K562 (cell line): ENCODE measurements around the gene VIPR1. TPM values are rescaled to one million over a fixed set of nuclear protein-coding genes. Genes with fewer than 3 reads are reported as not detected.

Experiments
- ATAC-seq: fragments of 200-7000 bp; cut with Tn5 transposase; 3 replicates; pipeline ENCODE4 v1.9.1; 2020; ENCODE audit warnings: moderate library complexity
- BruUV-seq: library from RNA; stranded (reverse); fragments of 400-500 nt; replicated peaks from 2 replicates; lab custom pipeline; 2021; lab: Mats Ljungman, UMichigan
- CTCF ChIA-PET: fragments of 300-600 bp; formaldehyde crosslinking; extraction: SDS; loops from one replicate; lab custom pipeline; 2021; ENCODE audit warnings: low intra/inter-chr PET ratio; lab: Yijun Ruan, JAX
- POLR2A ChIA-PET: fragments of 300-600, 350-650 bp; sonication (Branson Sonifier 250); formaldehyde crosslinking; extraction: SDS; loops from one replicate; lab custom pipeline; 2021; ENCODE audit warnings: antibody characterized with exemption, inconsistent platforms; lab: Yijun Ruan, JAX
- DNase-seq, 4 experiments: peaks; one replicate each; pipeline versions ENCODE4 v3.0.0 to v3.0.0-alpha.2; 2011 to 2018; ENCODE audit warnings: low spot score in 3 of 4, mixed read lengths in 3 of 4; ENCODE audit errors: extremely low read depth in 1 of 4
- FAIRE-seq: peaks from 2 replicates; lab custom pipeline; 2011; peaks lifted over from hg19 to GRCh38; lab: Jason Lieb, UNC
- H2AFZ ChIP-seq: 2 replicates; pipeline ENCODE4 v1.6.0; 2011; ENCODE audit warnings: low read depth, low read length, control low read depth, inconsistent platforms
- H3K27ac ChIP-seq: fragments of 200-600 bp; 3 replicates; pipeline ENCODE4 v1.8.0; 2011; ENCODE audit warnings: low read depth, mild to moderate bottlenecking, control low read depth, inconsistent platforms, low read length, moderate library complexity, mixed read lengths; ENCODE audit errors: extremely low read depth
- H3K27me3 ChIP-seq, 2 experiments: fragments of 300-600 bp in 1 of 2; 2 replicates in 1 of 2; 3 replicates in 1 of 2; pipeline versions ENCODE4 v1.6.0 to v1.8.0; 2011; ENCODE audit warnings: inconsistent platforms in 2 of 2, low read length in 2 of 2, mild to moderate bottlenecking in 1 of 2, mixed read lengths in 1 of 2, moderate library complexity in 1 of 2; ENCODE audit not compliant: control insufficient read depth in 2 of 2, insufficient read depth in 2 of 2
- H3K36me3 ChIP-seq: fragments of 300-600 bp; 3 replicates; pipeline ENCODE4 v1.8.0; 2011; ENCODE audit warnings: mild to moderate bottlenecking, low read length, inconsistent platforms; ENCODE audit not compliant: control insufficient read depth, insufficient read depth
- H3K4me1 ChIP-seq, 2 experiments: fragments of 200-600 bp in 1 of 2; replicated peaks in 1 of 2; 2 replicates in 1 of 2; 3 replicates in 1 of 2; pipeline versions ENCODE4 v1.5.1 to v1.8.0; 2011; ENCODE audit warnings: inconsistent platforms in 2 of 2, low read length in 2 of 2, mild to moderate bottlenecking in 1 of 2, mixed read lengths in 1 of 2, moderate library complexity in 1 of 2; ENCODE audit not compliant: control insufficient read depth in 2 of 2, insufficient read depth in 2 of 2
- H3K4me2 ChIP-seq: 2 replicates; pipeline ENCODE4 v1.6.1; 2011; ENCODE audit warnings: low read length, control low read depth, inconsistent platforms, mixed read lengths; ENCODE audit not compliant: insufficient read depth
- H3K4me3 ChIP-seq: fragments of 200-600 bp; sonication (generic), shearing (Covaris generic); 2 replicates; pipeline ENCODE4 v1.5.1; 2016; ENCODE audit warnings: control low read depth, inconsistent platforms
- H3K79me2 ChIP-seq: fragments of 200-600 bp; 3 replicates; pipeline ENCODE4 v1.8.0; 2011; ENCODE audit warnings: low read length, inconsistent platforms; ENCODE audit not compliant: control insufficient read depth, insufficient read depth
- H3K9ac ChIP-seq, 2 experiments: 2 replicates each; pipeline versions ENCODE4 v1.6.0 to v1.6.1; 2011; ENCODE audit warnings: low read depth in 2 of 2, low read length in 2 of 2, control low read depth in 1 of 2, inconsistent platforms in 1 of 2, mild to moderate bottlenecking in 1 of 2, mixed read lengths in 1 of 2; ENCODE audit not compliant: insufficient read depth in 1 of 2
- H3K9me1 ChIP-seq: one replicate; pipeline ENCODE4 v1.6.0; 2011; ENCODE audit warnings: inconsistent platforms, mild to moderate bottlenecking, low read length, moderate library complexity; ENCODE audit not compliant: control insufficient read depth, insufficient read depth
- H3K9me3 ChIP-seq: replicated peaks from 2 replicates; pipeline ENCODE4 v1.5.1; 2011; ENCODE audit warnings: low read depth, low read length, inconsistent platforms; ENCODE audit not compliant: control insufficient read depth, insufficient read depth
- H4K20me1 ChIP-seq: replicated peaks from 2 replicates; pipeline ENCODE4 v1.6.1; 2011; ENCODE audit warnings: low read length, inconsistent platforms, mixed read lengths; ENCODE audit not compliant: control insufficient read depth, insufficient read depth
- XRCC3 ChIP-seq: fragments of 450-650 bp; IDR thresholded peaks from 2 replicates; pipeline ENCODE4 v1.6.1; 2017; ENCODE audit warnings: mild to moderate bottlenecking, moderate library complexity
- ZNF224 ChIP-seq: sonication (generic); formaldehyde crosslinking; IDR thresholded peaks from 2 replicates; pipeline ENCODE4 v1.8.0; 2022; ENCODE audit warnings: mild to moderate bottlenecking, missing genetic modification reagents
- ZNF717 ChIP-seq: fragments of 250-450 bp; sonication (Bioruptor Pico); IDR thresholded peaks from 2 replicates; pipeline ENCODE4 v1.5.0; 2021
- WGBS: fragments of 100-300 bp; shearing (Covaris generic); methylation state at CpG from one replicate; pipeline ENCODE4 v1.1.6; 2016; ENCODE audit warnings: low coverage, mixed read lengths; ENCODE audit not compliant: insufficient coverage; ENCODE audit errors: missing lambda C conversion rate; 5-methylcytosine and 5-hydroxymethylcytosine counted together
- in situ Hi-C: fragments of 300-500 bp; cut with MboI; formaldehyde crosslinking; loops from 4 replicates; pipeline ENCODE4 v1.15.0; 2018; ENCODE audit warnings: inconsistent platforms, mixed read lengths
- intact Hi-C: fragments of 100-400 bp; cut with micrococcal nuclease; formaldehyde crosslinking; loops from 2 replicates; pipeline ENCODE4 v1.14.2; 2022
- polyA plus RNA-seq, 8 experiments: library from polyadenylated mRNA; depleted of rRNA in 4 of 8; stranded (reverse) in 5 of 8; unstranded in 3 of 8; fragments of >200 nt; fragmentation: Nextera tagmentation in 2 of 8; fragmentation: Illumina TruSeq in 1 of 8; extraction: Ambion mirVana in 2 of 8; extraction: Trizol in 1 of 8; gene quantifications; 2 replicates each; pipeline versions ENCODE4 v1.2.1 to v1.2.3, GENCODE V29; 2011 to 2014; ENCODE audit warnings: inconsistent platforms in 1 of 8, missing spikeins in 1 of 8
- total RNA-seq, 7 experiments: library from RNA; depleted of rRNA in 6 of 7; stranded (reverse); fragments of >200 nt in 6 of 7; fragmentation: Illumina TruSeq in 2 of 7; extraction: Trizol in 2 of 7; gene quantifications; 2 replicates each; pipeline versions ENCODE4 v1.2.1 to v1.2.3, GENCODE V29; 2011 to 2021; ENCODE audit warnings: low replicate concordance in 1 of 7
- TF ChIP-seq, protein P1 (sequence below): sonication (generic); formaldehyde crosslinking; IDR thresholded peaks from 2 replicates; pipeline ENCODE4 v1.8.1; 2023; ENCODE audit warnings: mild to moderate bottlenecking, missing genetic modification reagents
- TF ChIP-seq, protein P2 (sequence below): fragments of 450-650 bp; IDR thresholded peaks from 2 replicates; pipeline ENCODE4 v1.6.1; 2016
- TF ChIP-seq, protein P3 (sequence below), 2 experiments: IDR thresholded peaks; 2 replicates each; pipeline ENCODE4 v1.6.1; 2011; ENCODE audit warnings: borderline replicate concordance in 1 of 2, control low read depth in 1 of 2, low read depth in 1 of 2, low read length in 1 of 2, mild to moderate bottlenecking in 1 of 2, mixed read lengths in 1 of 2, moderate library complexity in 1 of 2; ENCODE audit not compliant: insufficient read depth in 1 of 2, insufficient read length in 1 of 2, poor library complexity in 1 of 2, severe bottlenecking in 1 of 2; ENCODE audit errors: extremely low read depth in 1 of 2
- TF ChIP-seq, protein P4 (sequence below): fragments of 450-650 bp; IDR thresholded peaks from 2 replicates; pipeline ENCODE4 v1.6.1; 2018; ENCODE audit warnings: mild to moderate bottlenecking, low read depth; ENCODE audit not compliant: partially characterized antibody

Gene VIPR1
- total and polyA plus RNA-seq, 9 of the 15 experiments (the other 6 are each of a cell fraction or from before 2014, with no cell fraction given), result 0.04 to 0.38 (median 0.12) TPM; not detected in 3

DNA sequence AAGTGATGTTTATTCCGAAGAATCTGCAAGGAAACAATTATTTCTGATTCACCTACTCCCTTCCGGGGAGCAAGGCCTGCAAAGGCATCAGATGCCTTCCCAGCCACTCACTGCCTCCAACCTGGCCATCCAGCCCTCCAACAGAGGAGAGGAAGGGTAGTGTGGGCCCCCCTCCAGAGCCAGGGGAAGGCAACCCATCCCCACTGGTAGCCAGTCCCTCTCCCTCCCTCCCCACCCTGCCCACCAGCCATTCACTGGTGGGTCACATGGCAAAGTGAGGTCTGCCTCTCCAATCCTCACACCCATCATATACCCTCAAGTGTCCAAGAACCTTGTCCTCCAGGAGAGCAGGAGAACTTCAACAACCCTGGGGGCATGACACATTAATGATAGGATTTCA is 2.4 kb upstream of the VIPR1 start (continued):
- no peak for TF ChIP-seq XRCC3
- TF ChIP-seq, protein P1, sequence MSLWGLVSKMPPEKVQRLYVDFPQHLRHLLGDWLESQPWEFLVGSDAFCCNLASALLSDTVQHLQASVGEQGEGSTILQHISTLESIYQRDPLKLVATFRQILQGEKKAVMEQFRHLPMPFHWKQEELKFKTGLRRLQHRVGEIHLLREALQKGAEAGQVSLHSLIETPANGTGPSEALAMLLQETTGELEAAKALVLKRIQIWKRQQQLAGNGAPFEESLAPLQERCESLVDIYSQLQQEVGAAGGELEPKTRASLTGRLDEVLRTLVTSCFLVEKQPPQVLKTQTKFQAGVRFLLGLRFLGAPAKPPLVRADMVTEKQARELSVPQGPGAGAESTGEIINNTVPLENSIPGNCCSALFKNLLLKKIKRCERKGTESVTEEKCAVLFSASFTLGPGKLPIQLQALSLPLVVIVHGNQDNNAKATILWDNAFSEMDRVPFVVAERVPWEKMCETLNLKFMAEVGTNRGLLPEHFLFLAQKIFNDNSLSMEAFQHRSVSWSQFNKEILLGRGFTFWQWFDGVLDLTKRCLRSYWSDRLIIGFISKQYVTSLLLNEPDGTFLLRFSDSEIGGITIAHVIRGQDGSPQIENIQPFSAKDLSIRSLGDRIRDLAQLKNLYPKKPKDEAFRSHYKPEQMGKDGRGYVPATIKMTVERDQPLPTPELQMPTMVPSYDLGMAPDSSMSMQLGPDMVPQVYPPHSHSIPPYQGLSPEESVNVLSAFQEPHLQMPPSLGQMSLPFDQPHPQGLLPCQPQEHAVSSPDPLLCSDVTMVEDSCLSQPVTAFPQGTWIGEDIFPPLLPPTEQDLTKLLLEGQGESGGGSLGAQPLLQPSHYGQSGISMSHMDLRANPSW (CRISPR knock-in tag), result no peak

DNA sequence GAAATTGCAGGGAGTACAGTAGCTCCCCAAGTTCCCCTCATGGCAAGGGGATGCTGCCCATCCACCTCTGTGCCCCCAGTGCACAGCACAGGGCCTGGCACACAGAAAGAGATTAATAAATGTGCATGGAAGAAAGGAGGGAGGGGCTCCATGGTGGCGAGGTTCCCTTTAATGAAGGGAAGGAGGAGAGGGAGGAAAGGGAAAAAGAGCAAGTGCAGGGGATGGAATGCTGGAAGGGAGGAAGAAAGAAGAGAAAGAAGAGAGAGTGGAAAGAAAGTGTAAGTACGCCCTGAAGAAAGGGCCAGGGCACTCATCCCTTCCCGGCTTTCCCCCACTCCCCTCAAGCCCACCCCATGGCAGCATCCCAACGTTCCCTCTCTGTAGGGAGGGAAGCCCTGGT is 1.5 kb upstream of the VIPR1 start:
- no peaks in the 10 kb centered on the region for H3K36me3 ChIP-seq
- intact Hi-C loops (loop anchor here (1.0 to 5.0 kb wide), 3 partner anchors 35 to 331 kb away; no protein-coding TSS in a partner anchor), in situ Hi-C loops (no loop called here)
- peaks cover 23 to 59% of the 10 kb centered on the region in 2 experiments for H3K27me3 ChIP-seq
- peaks cover 4 to 27% of the 10 kb centered on the region in 2 experiments; a peak in 4 of 5 replicates for H3K4me1 ChIP-seq
- peaks cover 30% of the 10 kb centered on the region for H4K20me1 ChIP-seq
- no peak for ATAC-seq
- no peaks in the 10 kb centered on the region for H3K79me2 ChIP-seq
- TF ChIP-seq ZNF717 (CRISPR knock-in tag), result no peak
- TF ChIP-seq, protein P2, sequence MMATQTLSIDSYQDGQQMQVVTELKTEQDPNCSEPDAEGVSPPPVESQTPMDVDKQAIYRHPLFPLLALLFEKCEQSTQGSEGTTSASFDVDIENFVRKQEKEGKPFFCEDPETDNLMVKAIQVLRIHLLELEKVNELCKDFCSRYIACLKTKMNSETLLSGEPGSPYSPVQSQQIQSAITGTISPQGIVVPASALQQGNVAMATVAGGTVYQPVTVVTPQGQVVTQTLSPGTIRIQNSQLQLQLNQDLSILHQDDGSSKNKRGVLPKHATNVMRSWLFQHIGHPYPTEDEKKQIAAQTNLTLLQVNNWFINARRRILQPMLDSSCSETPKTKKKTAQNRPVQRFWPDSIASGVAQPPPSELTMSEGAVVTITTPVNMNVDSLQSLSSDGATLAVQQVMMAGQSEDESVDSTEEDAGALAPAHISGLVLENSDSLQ, result no peak
- TF ChIP-seq, protein P3, sequence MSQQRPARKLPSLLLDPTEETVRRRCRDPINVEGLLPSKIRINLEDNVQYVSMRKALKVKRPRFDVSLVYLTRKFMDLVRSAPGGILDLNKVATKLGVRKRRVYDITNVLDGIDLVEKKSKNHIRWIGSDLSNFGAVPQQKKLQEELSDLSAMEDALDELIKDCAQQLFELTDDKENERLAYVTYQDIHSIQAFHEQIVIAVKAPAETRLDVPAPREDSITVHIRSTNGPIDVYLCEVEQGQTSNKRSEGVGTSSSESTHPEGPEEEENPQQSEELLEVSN (IDR thresholded peaks at IDR 0.05; ENCODE audit: borderline replicate concordance in 1 of 2, extremely low read depth in 1 of 2, insufficient read depth in 1 of 2, insufficient read length in 1 of 2, low read depth in 1 of 2, low read length in 1 of 2, poor library complexity in 1 of 2, severe bottlenecking in 1 of 2), result no peak
- TF ChIP-seq, protein P4, sequence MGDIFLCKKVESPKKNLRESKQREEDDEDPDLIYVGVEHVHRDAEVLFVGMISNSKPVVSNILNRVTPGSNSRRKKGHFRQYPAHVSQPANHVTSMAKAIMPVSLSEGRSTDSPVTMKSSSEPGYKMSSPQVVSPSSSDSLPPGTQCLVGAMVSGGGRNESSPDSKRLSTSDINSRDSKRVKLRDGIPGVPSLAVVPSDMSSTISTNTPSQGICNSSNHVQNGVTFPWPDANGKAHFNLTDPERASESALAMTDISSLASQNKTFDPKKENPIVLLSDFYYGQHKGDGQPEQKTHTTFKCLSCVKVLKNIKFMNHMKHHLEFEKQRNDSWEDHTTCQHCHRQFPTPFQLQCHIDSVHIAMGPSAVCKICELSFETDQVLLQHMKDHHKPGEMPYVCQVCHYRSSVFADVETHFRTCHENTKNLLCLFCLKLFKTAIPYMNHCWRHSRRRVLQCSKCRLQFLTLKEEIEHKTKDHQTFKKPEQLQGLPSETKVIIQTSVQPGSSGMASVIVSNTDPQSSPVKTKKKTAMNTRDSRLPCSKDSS, result no peak
- no peak for TF ChIP-seq ZNF224 (CRISPR knock-in tag)
- WGBS, result 3% methylated on average over 4 of the region's 4 CpGs
- H3K4me2 ChIP-seq, result no peak overlapping the region
- no peaks in the 10 kb centered on the region for H3K9me1 ChIP-seq
- ChIA-PET CTCF (interaction anchor here (2.1 to 2.3 kb wide), 2 partner anchors 35 to 39 kb away, joined by 11 to 18 read pairs; no protein-coding TSS in a partner anchor), POLR2A (interaction anchor here (0.6 to 0.8 kb wide), 3 partner anchors 16 to 817 kb away, joined by 3 to 5 read pairs (median 3); no protein-coding TSS in a partner anchor)
- H3K9ac ChIP-seq, result no peak overlapping the region
- H3K27ac ChIP-seq, result no peak overlapping the region
- no peak for DNase-seq
- no peak overlapping the region for H3K4me3 ChIP-seq
- FAIRE-seq, result no peak
- no peak overlapping the region for H2AFZ ChIP-seq
- no peaks in the 10 kb centered on the region for H3K9me3 ChIP-seq
- BruUV-seq, result no TSS peak
